GM19035 (cell line): ENCODE results near the gene TGFBR1.

Source experiments
- ATAC-seq: cut with Tn5 transposase; IDR thresholded peaks from one replicate; pipeline ENCODE4 v1.9.1; 2021; ENCODE audit not compliant: unreplicated experiment

The TGFBR1 gene

GRCh38 chr9:99105152-99106043, 485 bp downstream of the TGFBR1 start:
- peak; percentile 70 for ATAC-seq

GRCh38 chr9:99106044-99106375, 1.1 kb downstream of the TGFBR1 start:
- ATAC-seq = no peak

GRCh38 chr9:99107421-99107820, 2.5 kb downstream of the TGFBR1 start:
- ATAC-seq = no peak

GRCh38 chr9:99108131-99108530, 3.2 kb downstream of the TGFBR1 start:
- ATAC-seq = no peak

- no peak for ATAC-seq
These were observed 4.6 kb downstream of the TGFBR1 start for GRCh38 chr9:99109522-99109921.

GRCh38 chr9:99112750-99113413, 8.0 kb downstream of the TGFBR1 start:
- no peak for ATAC-seq

GRCh38 chr9:99113414-99114048, 8.6 kb downstream of the TGFBR1 start:
- no peak for ATAC-seq

- no peak for ATAC-seq
These were observed 9.1 kb downstream of the TGFBR1 start for GRCh38 chr9:99114049-99114440.

- no peak for ATAC-seq
These were observed 10.1 kb downstream of the TGFBR1 start for GRCh38 chr9:99114846-99115500.

- ATAC-seq = no peak
These were observed 11.1 kb downstream of the TGFBR1 start for GRCh38 chr9:99116003-99116411.

- peak; percentile 99 for ATAC-seq
These were observed 14.0 kb downstream of the TGFBR1 start for GRCh38 chr9:99118782-99119466.

GRCh38 chr9:99119976-99120655, 15.2 kb downstream of the TGFBR1 start:
- ATAC-seq = no peak

- no peak for ATAC-seq
These were observed 16.7 kb downstream of the TGFBR1 start for GRCh38 chr9:99121604-99122003.

- no peak for ATAC-seq
These were observed 19.8 kb downstream of the TGFBR1 start for GRCh38 chr9:99124534-99125255.

- no peak for ATAC-seq
These were observed 20.5 kb downstream of the TGFBR1 start for GRCh38 chr9:99125446-99125845.

GRCh38 chr9:99126312-99126711, 21.4 kb downstream of the TGFBR1 start:
- no peak for ATAC-seq

GRCh38 chr9:99127356-99128132, 22.6 kb downstream of the TGFBR1 start:
- peak; percentile 47 for ATAC-seq

GRCh38 chr9:99128133-99128406, 23.2 kb downstream of the TGFBR1 start:
- ATAC-seq = peak; percentile 40

GRCh38 chr9:99129091-99129490, 24.2 kb downstream of the TGFBR1 start:
- ATAC-seq = no peak
